ENCODE results near the gene OR7G1.

Gene OR7G1, protein sequence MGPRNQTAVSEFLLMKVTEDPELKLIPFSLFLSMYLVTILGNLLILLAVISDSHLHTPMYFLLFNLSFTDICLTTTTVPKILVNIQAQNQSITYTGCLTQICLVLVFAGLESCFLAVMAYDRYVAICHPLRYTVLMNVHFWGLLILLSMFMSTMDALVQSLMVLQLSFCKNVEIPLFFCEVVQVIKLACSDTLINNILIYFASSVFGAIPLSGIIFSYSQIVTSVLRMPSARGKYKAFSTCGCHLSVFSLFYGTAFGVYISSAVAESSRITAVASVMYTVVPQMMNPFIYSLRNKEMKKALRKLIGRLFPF

GRCh38 chr19:9115307-9115813 is at the start of gene OR7G1:
Gene OR7G1, minus strand, starts transcription at chr19:9115763. Its CDS starts 0 bp downstream, at chr19:9115763.
- no peak for DNase-seq

DNA sequence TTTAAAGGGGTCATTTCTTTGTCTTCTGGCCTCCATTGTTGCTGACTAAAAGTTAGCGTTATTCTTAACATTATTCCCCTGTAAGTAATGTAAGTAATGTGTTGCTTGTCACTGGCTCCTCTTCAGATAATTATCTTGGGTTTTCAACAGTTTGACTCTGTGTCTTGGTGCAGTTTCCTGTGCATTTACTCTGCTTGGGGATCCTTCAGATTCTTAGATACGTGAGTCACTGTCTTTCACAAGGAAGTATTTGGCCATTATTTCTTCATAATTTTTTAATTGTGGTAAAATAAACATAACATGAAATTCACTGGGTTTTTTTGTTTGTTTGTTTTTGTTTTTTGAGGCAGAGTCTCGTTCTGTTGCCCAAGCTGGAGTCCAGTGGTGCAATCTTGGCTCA is 49.7 kb upstream of the OR7G1 start:
- no peak for DNase-seq

DNA sequence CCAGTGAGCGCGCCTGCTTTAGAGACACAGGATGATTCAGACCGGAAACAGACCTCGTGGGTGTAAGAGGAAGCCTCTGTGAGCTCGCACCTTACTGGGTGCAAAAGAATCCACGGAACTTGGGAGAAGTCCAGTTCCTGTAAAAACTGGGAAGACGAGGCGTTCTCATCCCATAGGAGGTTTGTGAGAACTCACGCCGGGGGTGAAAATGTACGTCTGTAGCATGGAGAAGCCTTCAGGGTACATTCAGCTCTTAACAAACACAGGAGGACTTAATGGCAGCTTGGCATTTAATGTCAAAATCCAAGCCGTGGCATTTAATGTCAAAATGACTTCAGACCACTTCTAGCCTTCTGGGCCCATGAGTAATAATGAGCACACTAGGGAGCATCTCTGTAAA is 45.9 kb upstream of the OR7G1 start:
- no peak for DNase-seq

DNA sequence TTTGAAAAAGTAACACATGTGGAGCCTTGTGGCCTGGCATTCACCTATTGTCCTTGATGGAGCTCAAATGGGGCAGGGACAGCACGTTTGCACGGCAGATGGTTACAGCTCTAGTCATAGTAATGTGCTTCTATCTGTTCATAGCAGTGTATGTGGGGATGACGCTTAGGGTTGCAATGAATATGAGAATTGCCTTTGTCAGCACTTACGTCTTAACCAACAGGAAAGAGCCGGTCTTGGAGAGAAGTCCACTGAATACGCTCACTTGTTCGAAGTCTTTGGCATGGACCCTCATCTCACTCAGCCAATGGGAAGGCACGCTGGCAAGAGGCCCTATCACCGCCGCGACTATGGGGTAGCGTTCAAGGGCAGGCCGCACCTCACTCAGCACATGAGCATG is 44.3 kb upstream of the OR7G1 start:
- no peak for DNase-seq

DNA sequence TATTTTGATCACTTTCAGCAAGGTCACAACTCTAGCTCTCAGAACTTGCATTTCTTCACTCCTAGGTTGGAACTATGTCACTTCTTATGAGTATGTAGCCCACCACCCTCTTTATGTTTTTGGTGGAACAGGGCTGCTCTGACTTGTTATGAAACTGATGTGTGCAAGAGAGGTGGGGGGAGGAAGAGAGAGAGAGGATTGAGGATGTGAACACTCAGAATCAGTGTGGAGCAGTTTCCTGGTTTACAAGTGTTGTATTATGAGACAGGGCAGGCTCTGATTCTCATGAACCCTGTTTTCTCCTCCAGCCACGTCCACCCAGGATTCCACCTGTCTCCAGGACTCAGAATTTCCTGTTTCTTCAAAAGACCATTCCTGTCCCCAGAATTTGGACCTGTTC is 40.7 kb upstream of the OR7G1 start:
- no peak for DNase-seq

GRCh38 chr19:9155591-9155990 is 40.0 kb upstream of the OR7G1 start:
- DNase-seq: no peak

- no peak for DNase-seq
These were observed 35.8 kb upstream of the OR7G1 start for GRCh38 chr19:9151367-9151766.

DNA sequence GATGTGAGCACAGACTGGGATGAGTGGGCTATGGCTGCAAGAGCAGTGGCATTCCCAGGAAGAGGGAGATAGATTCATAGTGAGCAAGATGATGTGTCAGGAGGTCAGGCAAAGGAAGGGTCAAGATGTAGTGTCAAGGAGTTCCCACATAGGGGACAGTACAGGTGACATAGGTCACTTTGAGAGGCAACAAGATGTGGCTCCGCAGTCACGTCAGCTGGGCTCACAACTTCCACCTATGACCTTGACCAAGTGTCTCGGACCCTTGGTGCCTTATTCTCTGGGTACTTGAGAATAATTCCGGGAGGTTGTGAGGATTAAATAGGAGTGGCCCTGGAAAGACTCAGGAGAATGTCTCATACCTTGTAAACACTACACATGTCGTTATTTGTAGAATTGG is 35.1 kb upstream of the OR7G1 start:
- DNase-seq: no peak

DNA sequence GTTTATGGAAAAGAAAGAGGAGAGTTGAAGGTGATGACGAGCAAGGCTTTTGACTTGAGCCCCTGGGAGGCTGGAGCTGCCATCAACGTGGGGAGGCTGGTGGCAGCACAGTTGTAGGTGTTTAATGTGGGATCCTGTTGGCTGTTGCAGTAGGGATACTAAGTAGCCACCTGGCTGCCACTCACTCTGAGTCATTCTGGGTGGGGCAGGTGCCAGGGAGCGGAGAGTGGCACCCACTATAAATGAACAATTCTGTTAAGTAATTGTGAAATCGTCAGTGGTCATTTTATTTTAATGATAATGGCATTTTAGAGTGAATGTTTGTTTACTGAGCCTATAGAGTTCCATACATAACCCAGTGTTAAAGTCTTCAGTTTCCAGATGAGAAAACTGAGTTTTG is 34.4 kb upstream of the OR7G1 start:
- DNase-seq: no peak

DNA sequence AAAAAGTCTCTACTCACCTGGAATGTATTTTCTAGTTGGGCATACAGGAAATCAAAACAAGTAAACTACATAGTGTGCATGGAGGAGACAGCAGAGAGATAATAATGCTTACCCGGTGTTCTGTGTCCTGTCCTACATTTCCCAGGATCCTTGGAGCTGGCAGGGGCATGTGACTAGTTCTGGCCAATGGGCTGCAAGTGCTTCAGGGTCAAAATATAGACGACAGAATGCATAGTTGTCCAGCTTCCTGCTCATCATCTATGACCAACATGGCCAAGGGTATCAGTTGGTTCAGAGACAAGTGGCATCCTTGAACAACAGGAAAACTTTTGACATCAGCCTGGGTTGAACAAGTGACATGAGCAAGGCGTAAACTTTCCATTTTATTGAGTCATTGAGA is 33.1 kb upstream of the OR7G1 start:
- DNase-seq: no peak

- no peak for DNase-seq
These were observed 31.3 kb upstream of the OR7G1 start for GRCh38 chr19:9146882-9147281.

- no peak for DNase-seq
These were observed 29.4 kb upstream of the OR7G1 start for GRCh38 chr19:9144920-9145319.

DNA sequence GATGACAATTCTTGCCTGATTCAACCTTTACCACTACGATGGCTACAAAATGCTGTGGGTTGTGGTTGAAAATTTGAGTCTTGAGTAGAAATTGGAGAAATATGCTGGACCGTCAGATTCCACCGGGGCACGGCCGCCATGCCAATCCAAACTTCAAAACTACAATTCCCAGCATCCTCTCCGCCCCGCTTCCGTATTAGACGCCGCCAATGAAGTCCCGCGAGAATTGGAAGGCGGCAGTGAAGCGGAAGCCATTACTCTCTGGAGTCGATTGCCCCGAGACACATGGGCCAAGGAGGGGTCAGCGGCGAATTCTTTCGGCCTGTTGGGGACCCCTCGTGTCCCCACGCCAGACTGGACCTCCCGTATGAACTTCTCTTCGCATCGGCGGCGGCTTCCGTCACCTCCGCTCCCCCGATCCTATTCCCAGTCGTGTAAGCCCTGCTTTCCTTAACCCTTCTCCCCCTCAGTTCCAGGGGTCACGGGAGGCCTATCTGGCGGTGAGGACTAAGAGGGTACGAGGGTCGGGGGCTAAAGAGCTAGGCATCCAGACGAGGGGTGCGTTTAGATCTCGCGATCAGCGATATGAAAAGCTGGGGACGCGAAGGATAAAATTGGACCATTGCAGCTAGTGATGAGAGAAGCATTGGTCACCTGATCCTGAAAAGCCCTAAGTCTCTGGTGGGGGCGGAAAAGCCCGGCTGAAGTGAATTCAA is 24.8 kb upstream of the OR7G1 start, which contains the start of gene ZNF317:
ZNF317 (plus strand) TSS at position 239 of the 716 bp plus-strand sequence. CDS start 15,620 bp downstream, outside the sequence.
- DNase-seq: peak; percentile 79 to 87

GRCh38 chr19:9139609-9140158 is 24.1 kb upstream of the OR7G1 start:
- DNase-seq: no peak

DNA sequence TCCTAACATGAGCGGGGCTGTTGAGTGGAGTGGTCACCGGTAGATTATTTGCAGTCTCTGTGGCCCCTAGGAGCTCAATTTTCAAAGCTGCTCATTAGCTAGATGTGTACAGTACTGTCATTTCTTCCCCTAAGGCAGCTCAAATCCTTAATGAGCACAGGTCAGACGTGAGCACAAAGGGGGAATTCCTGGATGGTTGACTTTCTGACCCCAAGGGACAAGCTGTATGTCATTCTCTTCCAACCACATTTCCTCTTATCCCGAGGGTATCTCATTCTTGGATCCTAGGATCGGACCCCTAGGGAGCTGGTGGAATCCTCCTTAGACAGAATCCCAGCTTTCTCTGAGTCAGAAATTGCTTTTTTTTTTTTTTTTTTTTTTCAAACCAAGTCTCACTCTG is 16.9 kb upstream of the OR7G1 start:
- no peak for DNase-seq

DNA sequence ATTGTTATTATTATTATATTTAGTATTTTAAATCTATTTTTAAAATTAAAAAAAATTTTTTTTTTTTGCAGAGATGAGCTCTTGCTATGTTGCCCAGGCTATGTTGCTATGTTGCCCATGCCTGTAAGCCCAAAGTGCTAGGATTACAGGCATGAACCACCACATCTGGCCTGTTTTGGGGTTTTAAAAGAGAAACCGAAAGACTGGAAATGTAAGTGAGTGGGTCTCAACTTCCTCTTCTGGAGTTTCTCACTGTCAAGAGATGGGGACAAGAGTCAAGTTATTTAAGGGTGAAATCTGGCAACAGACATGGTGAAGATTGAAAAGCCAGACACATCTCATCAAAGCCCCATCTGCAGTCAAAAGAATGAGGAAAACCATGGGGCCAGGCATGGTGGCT is 15.4 kb upstream of the OR7G1 start:
- DNase-seq: no peak

DNA sequence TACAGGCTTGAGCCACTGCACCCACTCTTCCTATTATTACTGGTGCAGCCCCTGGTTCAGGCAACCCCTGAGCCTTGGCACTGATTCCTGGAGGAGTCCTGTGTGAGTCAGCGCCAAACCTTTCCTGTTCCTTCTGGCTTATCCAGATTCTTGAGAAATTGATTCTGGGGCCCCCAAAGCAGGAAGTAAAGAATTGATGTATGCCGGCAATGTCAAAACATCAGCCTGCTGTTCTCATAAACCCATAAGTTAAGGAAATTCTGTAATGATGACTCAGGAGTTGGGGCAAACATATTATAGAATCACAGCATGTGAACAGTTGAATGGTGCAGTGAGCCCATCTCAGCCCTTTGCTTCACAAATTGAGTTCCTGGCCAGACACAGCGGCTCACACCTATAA is 12.6 kb upstream of the OR7G1 start:
- DNase-seq: peak; percentile 60 to 83

GRCh38 chr19:9126900-9127405 is 11.4 kb upstream of the OR7G1 start, which contains the start of gene OR7G3:
Gene OR7G3, minus strand, starts transcription at chr19:9126950. Its CDS starts 0 bp downstream, at chr19:9126950.
- no peak for DNase-seq

DNA sequence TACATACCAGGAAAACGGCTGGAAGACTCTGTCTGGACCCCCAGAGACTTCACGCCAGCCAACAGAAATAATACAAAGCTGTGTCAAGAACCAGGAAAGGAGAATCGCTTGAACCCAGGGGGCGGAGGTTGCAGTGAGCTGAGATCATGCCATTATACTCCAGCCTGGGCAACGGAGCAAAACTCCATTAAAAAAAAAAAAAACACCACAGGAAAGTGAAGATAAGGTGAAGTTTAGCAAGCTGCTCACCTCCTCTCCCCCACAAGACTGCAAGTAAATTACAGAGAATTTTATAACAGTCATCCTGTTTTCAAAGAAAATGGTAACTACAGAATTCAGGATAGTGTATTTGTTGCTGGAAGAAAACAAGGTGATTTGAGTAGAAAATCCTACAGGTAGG is 984 bp upstream of the OR7G1 start:
- DNase-seq: no peak

DNA sequence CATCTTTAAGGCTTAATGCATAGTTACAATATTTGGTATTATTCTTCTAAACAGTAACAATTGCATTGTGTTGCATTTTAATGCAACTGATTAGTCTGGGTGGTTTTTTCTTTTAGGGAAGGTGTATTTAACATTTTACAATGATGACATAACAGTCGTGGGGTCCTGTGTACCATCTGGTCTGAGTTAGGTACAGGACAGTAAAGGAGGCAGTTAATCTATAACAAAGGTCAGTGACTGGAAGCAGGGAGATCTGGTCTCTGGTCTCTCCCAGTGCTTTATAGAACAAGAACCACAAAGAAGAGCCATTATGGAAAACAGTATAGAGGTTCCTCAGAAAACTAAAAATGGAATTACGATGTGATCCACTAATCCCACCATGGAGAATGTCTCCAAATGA is 5.6 kb downstream of the OR7G1 start:
- no peak for DNase-seq

DNA sequence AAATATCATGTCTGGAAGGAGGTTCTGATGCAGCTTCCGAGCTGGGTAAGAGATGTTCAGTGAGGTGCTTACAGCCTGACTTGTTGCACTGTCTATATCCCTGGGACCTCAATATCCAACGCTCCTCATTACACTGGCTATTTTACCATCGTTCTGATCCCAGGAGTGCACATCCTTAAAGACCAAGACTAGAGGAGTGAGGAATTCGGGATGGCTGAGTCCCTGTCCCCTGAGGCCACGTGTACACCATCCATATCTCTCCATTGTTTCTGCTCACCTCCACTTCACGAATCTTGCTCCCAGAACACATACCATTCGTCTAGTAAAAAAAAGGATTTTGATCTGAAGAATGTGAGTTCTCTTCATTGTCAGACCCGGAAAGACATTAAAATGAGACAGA is 8.2 kb downstream of the OR7G1 start, which contains the start of gene OR7G2:
OR7G2 (minus strand) TSS at position 101 of the 400 bp plus-strand sequence. CDS start 4,232 bp downstream, outside the sequence.
- no peak for DNase-seq

- no peak for DNase-seq
These were observed 28.8 kb downstream of the OR7G1 start, which contains the start of gene OR1M1 for GRCh38 chr19:9086761-9087160. Gene OR1M1, plus strand, starts transcription at chr19:9087061. Its CDS starts 6,184 bp downstream, at chr19:9093245.

DNA sequence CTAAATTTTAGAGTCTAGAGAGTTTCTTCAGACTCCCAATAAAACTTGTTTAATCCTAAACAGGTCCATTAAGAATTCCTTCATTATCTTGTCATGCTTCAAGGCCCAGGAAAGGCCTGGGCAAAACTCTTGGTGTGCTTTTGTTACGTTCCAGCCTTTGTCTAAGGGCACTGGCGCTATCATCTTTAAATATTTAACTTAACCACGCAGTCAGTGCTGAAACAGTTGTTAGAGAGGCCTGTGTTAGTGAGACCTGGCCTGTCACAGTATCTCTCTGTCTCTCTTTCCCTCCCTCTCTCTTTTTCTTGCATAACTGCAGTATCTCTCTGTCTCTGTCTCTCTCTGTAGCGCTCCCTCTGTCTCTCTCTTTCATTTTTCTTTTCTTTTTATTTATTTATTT is 36.9 kb downstream of the OR7G1 start:
- no peak for DNase-seq

Data from SW 1271 (cell line).